ENCODE data around the gene ZBTB20.

The ZBTB20 gene

GRCh38 chr3:114506591-114507300 is 640.3 kb downstream of the ZBTB20 start:
- no peak for DNase-seq

- DNase-seq, result no peak
Observed at GRCh38 chr3:114504941-114505628, 642.0 kb downstream of the ZBTB20 start.

GRCh38 chr3:114502204-114502603 is 644.9 kb downstream of the ZBTB20 start:
- DNase-seq, result no peak

- no peak for DNase-seq
Observed at GRCh38 chr3:114499976-114500375, 647.1 kb downstream of the ZBTB20 start.

- DNase-seq, result no peak
Observed at GRCh38 chr3:114498539-114499370, 648.3 kb downstream of the ZBTB20 start.

GRCh38 chr3:114496874-114497273 is 650.2 kb downstream of the ZBTB20 start:
- no peak for DNase-seq

- DNase-seq, result no peak
Observed at GRCh38 chr3:114496466-114496865, 650.6 kb downstream of the ZBTB20 start.

GRCh38 chr3:114496021-114496434 is 651.1 kb downstream of the ZBTB20 start:
- DNase-seq, result no peak

GRCh38 chr3:114494498-114494897 is 652.6 kb downstream of the ZBTB20 start:
- no peak for DNase-seq

GRCh38 chr3:114490829-114491228 is 656.3 kb downstream of the ZBTB20 start:
- no peak for DNase-seq

GRCh38 chr3:114487502-114487901 is 659.6 kb downstream of the ZBTB20 start:
- DNase-seq, result no peak

- DNase-seq, result no peak
Observed at GRCh38 chr3:114484919-114485318, 662.2 kb downstream of the ZBTB20 start.

GRCh38 chr3:114481113-114481512 is 666.0 kb downstream of the ZBTB20 start:
- DNase-seq, result no peak

- no peak for DNase-seq
Observed at GRCh38 chr3:114480442-114480841, 666.6 kb downstream of the ZBTB20 start.

GRCh38 chr3:114478801-114479200 is 668.3 kb downstream of the ZBTB20 start:
- DNase-seq, result no peak

- no peak for DNase-seq
Observed at GRCh38 chr3:114476511-114476910, 670.6 kb downstream of the ZBTB20 start.

GRCh38 chr3:114471478-114471877 is 675.6 kb downstream of the ZBTB20 start:
- DNase-seq, result no peak

GRCh38 chr3:114469070-114469469 is 678.0 kb downstream of the ZBTB20 start:
- DNase-seq, result no peak

GRCh38 chr3:114466816-114467215 is 680.3 kb downstream of the ZBTB20 start:
- DNase-seq, result no peak

- no peak for DNase-seq
Observed at GRCh38 chr3:114466251-114466650, 680.8 kb downstream of the ZBTB20 start.

GRCh38 chr3:114464548-114464947 is 682.5 kb downstream of the ZBTB20 start:
- no peak for DNase-seq

- no peak for DNase-seq
Observed at GRCh38 chr3:114462750-114463149, 684.3 kb downstream of the ZBTB20 start.

- DNase-seq, result no peak
Observed at GRCh38 chr3:114460459-114460858, 686.6 kb downstream of the ZBTB20 start.

GRCh38 chr3:114456742-114457141 is 690.3 kb downstream of the ZBTB20 start:
- DNase-seq, result no peak
